Liver (tissue), 3 donors: ENCODE measurements around the gene TMEM184A.

Experiments used
- CTCF ChIP-seq: fragments of 150-350 bp; IDR thresholded peaks from 2 replicates; pipeline ENCODE4 v1.5.1; 2017; ENCODE audit warnings: improper control_type of control experiment, low read depth, low read length; ENCODE audit not compliant: missing input control
- EGR1 ChIP-seq, 2 donors: IDR thresholded peaks; 2 replicates each; pipeline ENCODE4 v1.6.1; 2016 to 2018; ENCODE audit warnings: antibody characterized with exemption in 2 of 2, low read depth in 2 of 2
- FOXA1 ChIP-seq: IDR thresholded peaks from 2 replicates; pipeline ENCODE4 v1.6.1; 2016; ENCODE audit warnings: antibody characterized with exemption
- GABPA ChIP-seq, 2 donors: IDR thresholded peaks in 1 of 2; conservative IDR thresholded peaks in 1 of 2; 2 replicates each; pipeline ENCODE4 v1.6.1; 2016; ENCODE audit warnings: antibody characterized with exemption in 2 of 2, mild to moderate bottlenecking in 1 of 2, moderate library complexity in 1 of 2
- RAD21 ChIP-seq, 2 donors: IDR thresholded peaks; 2 replicates each; pipeline ENCODE4 v1.6.1; 2016; ENCODE audit warnings: antibody characterized with exemption in 2 of 2, mild to moderate bottlenecking in 2 of 2
- REST ChIP-seq: IDR thresholded peaks from 2 replicates; pipeline ENCODE4 v1.6.1; 2016; ENCODE audit warnings: antibody characterized with exemption, mild to moderate bottlenecking
- TAF1 ChIP-seq: conservative IDR thresholded peaks from 2 replicates; pipeline ENCODE4 v1.6.1; 2016; ENCODE audit warnings: antibody characterized with exemption, mild to moderate bottlenecking
- YY1 ChIP-seq: IDR thresholded peaks from 2 replicates; pipeline ENCODE4 v1.6.1; 2016; ENCODE audit warnings: antibody characterized with exemption, mild to moderate bottlenecking
- donor health status: healthy.
- donor health status: healthy.

GRCh38 chr7:1536455-1536742 is 19.6 kb downstream of the TMEM184A start:
- TF ChIP-seq CTCF = no peak
- no peak for TF ChIP-seq REST
- no peak for TF ChIP-seq FOXA1
- TF ChIP-seq RAD21 (IDR thresholded peaks at IDR 0.05) = no peak
- no peak for TF ChIP-seq GABPA (IDR thresholded peaks at IDR 0.05 in 1 of 2, conservative IDR thresholded peaks at IDR 0.05 in 1 of 2)
- TF ChIP-seq YY1 = no peak
- TF ChIP-seq EGR1 (IDR thresholded peaks at IDR 0.05; ENCODE audit: low read depth in 2 of 2) = no peak
- TF ChIP-seq TAF1 = no peak
